Stomach smooth muscle (tissue), 2 donors: ENCODE measurements around the gene ANKRD44.

Experiments used
- H3K27ac ChIP-seq: one replicate; pipeline ENCODE4 v1.7.0; 2013; ENCODE audit warnings: mild to moderate bottlenecking, low read length, inconsistent platforms
- H3K27me3 ChIP-seq, 2 donors: one replicate each; pipeline ENCODE4 v1.7.0; 2013; ENCODE audit warnings: low read length in 2 of 2; ENCODE audit not compliant: insufficient read depth in 2 of 2, control insufficient read depth in 1 of 2
- H3K36me3 ChIP-seq, 2 donors: one replicate each; pipeline ENCODE4 v1.7.0; 2013; ENCODE audit warnings: low read length in 2 of 2; ENCODE audit not compliant: control insufficient read depth in 2 of 2, insufficient read depth in 2 of 2
- H3K4me1 ChIP-seq: one replicate; pipeline ENCODE4 v1.7.0; 2013; ENCODE audit warnings: low read length; ENCODE audit not compliant: control insufficient read depth, insufficient read depth
- H3K4me3 ChIP-seq, 2 donors: one replicate each; pipeline ENCODE4 v1.7.0; 2013; ENCODE audit warnings: low read length in 2 of 2
- H3K9ac ChIP-seq, 2 donors: one replicate each; pipeline ENCODE4 v1.7.0; 2013; ENCODE audit warnings: low read length in 2 of 2, mild to moderate bottlenecking in 1 of 2
- H3K9me3 ChIP-seq, 2 donors: one replicate each; pipeline ENCODE4 v1.7.0; 2013; ENCODE audit warnings: low read length in 2 of 2; ENCODE audit not compliant: control insufficient read depth in 2 of 2
- donor health status: healthy.
- donor health status: Pancreatic carcinoma.

ANKRD44 gene

GRCh38 chr2:197179744-197180498, 130.7 kb downstream of the ANKRD44 start:
- peaks cover 8% of the 10 kb centered on the region for H3K4me1 ChIP-seq
- no peaks in the 10 kb centered on the region for H3K9me3 ChIP-seq
- H3K4me3 ChIP-seq: no peak overlapping the region
- no peaks in the 10 kb centered on the region for H3K27me3 ChIP-seq
- H3K27ac ChIP-seq: no peak overlapping the region
- H3K9ac ChIP-seq: no peak overlapping the region
- H3K36me3 ChIP-seq: no peaks in the 10 kb centered on the region

GRCh38 chr2:197176522-197176921, 134.1 kb downstream of the ANKRD44 start:
- no peaks in the 10 kb centered on the region for H3K36me3 ChIP-seq
- no peaks in the 10 kb centered on the region for H3K27me3 ChIP-seq
- H3K27ac ChIP-seq: no peak overlapping the region
- no peak overlapping the region for H3K9ac ChIP-seq
- H3K4me1 ChIP-seq: peaks cover 6% of the 10 kb centered on the region
- no peak overlapping the region for H3K4me3 ChIP-seq
- no peaks in the 10 kb centered on the region for H3K9me3 ChIP-seq

DNA sequence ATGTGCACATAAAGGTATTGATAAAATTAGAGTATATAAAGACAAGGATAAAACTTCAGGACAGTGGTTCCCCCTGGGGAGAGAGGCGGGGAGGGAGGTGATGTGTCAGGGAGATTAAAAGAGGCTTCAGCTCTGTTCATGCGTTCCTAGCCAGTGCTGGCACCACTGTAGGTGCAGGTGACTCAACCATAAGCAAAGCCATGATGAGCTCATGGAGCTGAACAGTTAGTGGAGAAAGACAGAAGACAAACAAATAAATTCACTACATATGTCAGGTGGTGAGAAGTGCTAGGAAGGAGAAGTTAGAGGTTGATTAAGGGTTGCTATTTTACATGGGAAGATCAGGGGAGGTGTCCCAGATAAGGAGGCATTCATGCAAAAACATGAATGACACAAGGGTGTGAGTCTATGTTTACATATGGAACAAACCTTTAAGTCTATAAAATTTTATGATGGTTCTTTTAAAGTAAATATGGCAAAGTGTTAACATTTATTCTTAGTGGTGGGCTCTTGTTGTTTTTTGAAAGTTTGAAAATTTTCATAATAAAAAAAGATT, 136.0 kb downstream of the ANKRD44 start:
- Histone ChIP-seq H3K27ac (no peak overlapping the region), H3K9ac (no peak overlapping the region)

GRCh38 chr2:197171582-197171981, 139.0 kb downstream of the ANKRD44 start:
- Histone ChIP-seq H3K36me3 (no peaks in the 10 kb centered on the region), H3K4me3 (no peak overlapping the region), H3K9me3 (no peaks in the 10 kb centered on the region), H3K27ac (no peak overlapping the region), H3K4me1 (peaks cover 2% of the 10 kb centered on the region), H3K27me3 (no peaks in the 10 kb centered on the region), H3K9ac (no peak overlapping the region)

More for the DNA sequence above, 136.0 kb downstream of the ANKRD44 start:
- Histone ChIP-seq H3K4me3 (no peak overlapping the region), H3K4me1 (peaks cover 2% of the 10 kb centered on the region), H3K9me3 (no peaks in the 10 kb centered on the region), H3K36me3 (no peaks in the 10 kb centered on the region), H3K27me3 (no peaks in the 10 kb centered on the region)

- no peak overlapping the region for H3K27ac ChIP-seq
Measured at GRCh38 chr2:197170208-197170607, 140.4 kb downstream of the ANKRD44 start.

GRCh38 chr2:197168705-197169104, 141.9 kb downstream of the ANKRD44 start:
- no peak overlapping the region for H3K4me3 ChIP-seq
- H3K27ac ChIP-seq: no peak overlapping the region
- H3K9ac ChIP-seq: no peak overlapping the region
- no peaks in the 10 kb centered on the region for H3K9me3 ChIP-seq
- H3K4me1 ChIP-seq: peaks cover 2% of the 10 kb centered on the region
- no peaks in the 10 kb centered on the region for H3K36me3 ChIP-seq
- H3K27me3 ChIP-seq: no peaks in the 10 kb centered on the region

More at GRCh38 chr2:197170208-197170607, 140.4 kb downstream of the ANKRD44 start:
- Histone ChIP-seq H3K27me3 (no peaks in the 10 kb centered on the region), H3K9me3 (no peaks in the 10 kb centered on the region), H3K4me3 (no peak overlapping the region), H3K36me3 (no peaks in the 10 kb centered on the region), H3K9ac (no peak overlapping the region), H3K4me1 (peaks cover 2% of the 10 kb centered on the region)

- Histone ChIP-seq H3K27ac (no peak overlapping the region), H3K9ac (no peak overlapping the region), H3K27me3 (no peaks in the 10 kb centered on the region), H3K4me3 (no peak overlapping the region), H3K36me3 (no peaks in the 10 kb centered on the region), H3K9me3 (no peaks in the 10 kb centered on the region), H3K4me1 (peaks cover 2% of the 10 kb centered on the region)
Measured at GRCh38 chr2:197167608-197168314, 142.8 kb downstream of the ANKRD44 start.

- no peaks in the 10 kb centered on the region for H3K27me3 ChIP-seq
- H3K4me3 ChIP-seq: peak overlapping the region in 1 of 2 donors; percentile 64
- no peaks in the 10 kb centered on the region for H3K9me3 ChIP-seq
- no peak overlapping the region for H3K27ac ChIP-seq
- no peaks in the 10 kb centered on the region for H3K36me3 ChIP-seq
- H3K9ac ChIP-seq: no peak overlapping the region
- peaks cover 2% of the 10 kb centered on the region for H3K4me1 ChIP-seq
Measured at GRCh38 chr2:197165020-197165419, 145.6 kb downstream of the ANKRD44 start.

DNA sequence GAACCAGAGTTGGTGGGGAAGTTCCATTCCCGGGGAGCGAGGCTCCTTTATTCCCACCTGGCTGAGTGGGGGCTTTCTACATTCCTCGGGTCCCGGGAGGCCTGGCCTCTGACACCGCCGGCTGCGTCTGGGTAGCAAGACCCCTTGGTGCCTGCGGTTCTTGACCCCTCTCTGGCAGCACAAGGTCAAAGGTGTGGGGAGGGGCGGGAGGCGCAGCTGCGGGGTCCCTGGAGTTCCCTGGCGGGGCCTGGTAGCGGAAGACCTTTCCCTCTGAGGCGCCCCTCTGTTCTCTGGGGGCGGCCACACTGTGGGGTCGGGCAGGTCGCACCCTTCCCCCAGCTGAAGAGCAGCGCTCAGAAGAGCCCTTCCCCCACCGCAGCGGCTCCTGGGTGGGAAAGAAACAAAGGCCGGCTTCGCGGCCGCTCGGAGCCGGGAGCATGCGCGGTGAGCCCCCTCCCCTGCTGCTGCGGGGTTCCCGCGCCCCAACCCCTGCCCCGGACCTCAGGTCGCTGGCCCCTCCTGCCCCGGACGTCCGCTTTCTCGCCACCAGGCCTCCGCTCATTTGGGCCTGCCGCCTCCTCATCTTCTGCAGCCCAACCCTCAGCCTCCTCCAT, 146.3 kb downstream of the ANKRD44 start:
- Histone ChIP-seq H3K27ac (no peak overlapping the region), H3K36me3 (no peaks in the 10 kb centered on the region), H3K4me1 (peaks cover 2% of the 10 kb centered on the region), H3K27me3 (no peaks in the 10 kb centered on the region), H3K9ac (no peak overlapping the region), H3K4me3 (peak overlapping the region; percentile 22 to 64), H3K9me3 (no peaks in the 10 kb centered on the region)

- Histone ChIP-seq H3K27me3 (no peaks in the 10 kb centered on the region), H3K36me3 (no peaks in the 10 kb centered on the region), H3K4me1 (no peaks in the 10 kb centered on the region), H3K27ac (no peak overlapping the region), H3K4me3 (peak overlapping the region in 1 of 2 donors; percentile 64), H3K9ac (no peak overlapping the region), H3K9me3 (no peaks in the 10 kb centered on the region)
Measured at GRCh38 chr2:197163712-197164140, 146.9 kb downstream of the ANKRD44 start.
